H9 (cell line): Measurements from ENCODE around the gene SMIM12. TPM values are rescaled to one million over a fixed set of nuclear protein-coding genes. Genes with fewer than 3 reads are reported as not detected.

ENCODE experiments used
- DNase-seq: peaks from one replicate; pipeline ENCODE4 v3.0.0-alpha.2; 2017
- H2AFZ ChIP-seq: one replicate; pipeline ENCODE4 v1.6.1; 2013; ENCODE audit warnings: mild to moderate bottlenecking, low read length, control low read depth, moderate library complexity
- H2AK5ac ChIP-seq: 2 replicates; pipeline ENCODE4 v1.6.1; 2013; ENCODE audit warnings: low read length, control low read depth, mixed read lengths; ENCODE audit not compliant: insufficient read length
- H2BK120ac ChIP-seq: one replicate; pipeline ENCODE4 v1.6.1; 2013; ENCODE audit warnings: low read depth, mild to moderate bottlenecking, low read length, control low read depth, inconsistent platforms; ENCODE audit not compliant: poor library complexity, severe bottlenecking
- H2BK12ac ChIP-seq: 2 replicates; pipeline ENCODE4 v1.6.1; 2013; ENCODE audit warnings: low read length, control low read depth, mixed read lengths, low read depth; ENCODE audit not compliant: insufficient read length
- H2BK15ac ChIP-seq: 2 replicates; pipeline ENCODE4 v1.6.1; 2013; ENCODE audit warnings: low read depth, low read length, control low read depth
- H2BK20ac ChIP-seq: one replicate; pipeline ENCODE4 v1.6.1; 2013; ENCODE audit warnings: low read depth, mild to moderate bottlenecking, low read length, control low read depth, inconsistent platforms; ENCODE audit not compliant: poor library complexity, severe bottlenecking
- H2BK5ac ChIP-seq: 2 replicates; pipeline ENCODE4 v1.6.1; 2013; ENCODE audit warnings: low read length, control low read depth, mixed read lengths; ENCODE audit not compliant: insufficient read length
- H3K14ac ChIP-seq: 2 replicates; pipeline ENCODE4 v1.6.1; 2013; ENCODE audit warnings: low read length, control low read depth; ENCODE audit not compliant: insufficient read depth
- H3K18ac ChIP-seq: 2 replicates; pipeline ENCODE4 v1.6.1; 2013; ENCODE audit warnings: low read depth, mild to moderate bottlenecking, mixed read lengths, low read length, control low read depth; ENCODE audit not compliant: insufficient read length
- H3K23ac ChIP-seq: 2 replicates; pipeline ENCODE4 v1.6.1; 2013; ENCODE audit warnings: low read length, control low read depth, mixed read lengths, low read depth; ENCODE audit not compliant: insufficient read length
- H3K23me2 ChIP-seq: 2 replicates; pipeline ENCODE4 v1.6.1; 2013; ENCODE audit warnings: low read depth, mild to moderate bottlenecking, mixed read lengths, low read length, control low read depth; ENCODE audit not compliant: insufficient read length, poor library complexity, severe bottlenecking
- H3K27ac ChIP-seq: 2 replicates; pipeline ENCODE4 v1.5.1; 2013; ENCODE audit warnings: low read length, control low read depth, mixed read lengths, low read depth; ENCODE audit not compliant: insufficient read length
- H3K27me3 ChIP-seq: 2 replicates; pipeline ENCODE4 v1.6.1; 2013; ENCODE audit warnings: low read length, control low read depth, inconsistent platforms; ENCODE audit not compliant: insufficient read depth
- H3K4ac ChIP-seq: 2 replicates; pipeline ENCODE4 v1.6.1; 2013; ENCODE audit warnings: low read depth, mild to moderate bottlenecking, control low read depth, inconsistent platforms, low read length, moderate library complexity
- H3K4me1 ChIP-seq: 2 replicates; pipeline ENCODE4 v1.6.1; 2013; ENCODE audit warnings: low read length, control low read depth, inconsistent platforms; ENCODE audit not compliant: insufficient read depth
- H3K4me2 ChIP-seq: 2 replicates; pipeline ENCODE4 v1.6.1; 2013; ENCODE audit warnings: low read length, control low read depth, mixed read lengths; ENCODE audit not compliant: insufficient read length, insufficient read depth
- H3K56ac ChIP-seq: 2 replicates; pipeline ENCODE4 v1.6.1; 2013; ENCODE audit warnings: low read depth, mild to moderate bottlenecking, mixed read lengths, low read length, control low read depth; ENCODE audit not compliant: insufficient read length
- H3K79me1 ChIP-seq: 2 replicates; pipeline ENCODE4 v1.6.1; 2013; ENCODE audit warnings: low read depth, mild to moderate bottlenecking, moderate library complexity, low read length, control low read depth, inconsistent platforms; ENCODE audit not compliant: insufficient read depth, poor library complexity, severe bottlenecking
- H3K79me2 ChIP-seq: 2 replicates; pipeline ENCODE4 v1.6.1; 2013; ENCODE audit warnings: low read length, control low read depth, inconsistent platforms; ENCODE audit not compliant: insufficient read depth
- H3K9ac ChIP-seq: 2 replicates; pipeline ENCODE4 v1.6.1; 2013; ENCODE audit warnings: low read length, control low read depth, mixed read lengths; ENCODE audit not compliant: insufficient read length; ENCODE audit errors: extremely low read depth
- H3K9me3 ChIP-seq: one replicate; pipeline ENCODE4 v1.6.1; 2013; ENCODE audit warnings: low read depth, low read length, inconsistent platforms; ENCODE audit not compliant: control insufficient read depth
- H3T11ph ChIP-seq: one replicate; pipeline ENCODE4 v1.6.1; 2013; ENCODE audit warnings: mild to moderate bottlenecking, low read length, control low read depth, inconsistent platforms
- H4K20me1 ChIP-seq: one replicate; pipeline ENCODE4 v1.6.1; 2013; ENCODE audit not compliant: control insufficient read depth, insufficient read length, insufficient read depth
- H4K5ac ChIP-seq: 2 replicates; pipeline ENCODE4 v1.6.1; 2013; ENCODE audit warnings: low read depth, mild to moderate bottlenecking, mixed read lengths, low read length, control low read depth; ENCODE audit not compliant: insufficient read length
- H4K8ac ChIP-seq: replicated peaks from 2 replicates; pipeline ENCODE4 v1.6.1; 2013; ENCODE audit warnings: low read length, control low read depth, mixed read lengths, low read depth; ENCODE audit not compliant: insufficient read length
- H4K91ac ChIP-seq: 2 replicates; pipeline ENCODE4 v1.6.1; 2013; ENCODE audit warnings: low read depth, mild to moderate bottlenecking, moderate library complexity, mixed read lengths, low read length, control low read depth; ENCODE audit not compliant: insufficient read length
- H3K27ac Mint-ChIP-seq, 3 experiments: 2 replicates in 2 of 3; 3 replicates in 1 of 3; pipeline ENCODE4 v1.8.0; 2020 to 2021; ENCODE audit warnings: mixed read lengths in 3 of 3, mild to moderate bottlenecking in 1 of 3, moderate library complexity in 1 of 3
- H3K27me3 Mint-ChIP-seq: 2 replicates; pipeline ENCODE4 v1.8.0; 2021; ENCODE audit warnings: low read depth, mild to moderate bottlenecking, moderate library complexity, mixed read lengths
- H3K36me3 Mint-ChIP-seq, 3 experiments: 2 replicates in 2 of 3; 3 replicates in 1 of 3; pipeline ENCODE4 v1.8.0; 2020 to 2021; ENCODE audit warnings: low read depth in 3 of 3, mixed read lengths in 3 of 3; ENCODE audit not compliant: insufficient read depth in 1 of 3
- H3K4me1 Mint-ChIP-seq, 2 experiments: 2 replicates each; pipeline ENCODE4 v1.8.0; 2020; ENCODE audit warnings: mixed read lengths in 2 of 2
- H3K4me3 Mint-ChIP-seq, 2 experiments: 2 replicates in 1 of 2; 3 replicates in 1 of 2; pipeline ENCODE4 v1.8.0; 2020 to 2021; ENCODE audit warnings: mild to moderate bottlenecking in 2 of 2, mixed read lengths in 2 of 2, moderate library complexity in 1 of 2
- H3K9me3 Mint-ChIP-seq, 2 experiments: 2 replicates in 1 of 2; 3 replicates in 1 of 2; pipeline ENCODE4 v1.8.0; 2020; ENCODE audit warnings: mild to moderate bottlenecking in 2 of 2, mixed read lengths in 2 of 2, moderate library complexity in 1 of 2
- CTCF ChIP-seq: fragments of 200-600 bp; sonication (generic); conservative IDR thresholded peaks from 3 replicates; pipeline ENCODE4 v1.8.0; 2021; ENCODE audit warnings: antibody characterized with exemption, mild to moderate bottlenecking
- WGBS: extraction: QIAGEN DNeasy Blood & Tissue Kit; methylation state at CpG from one replicate; pipeline ENCODE4 v1.1.7; 2013; ENCODE audit warnings: missing lambda C conversion rate, low lambda C conversion rate, mixed read lengths; ENCODE audit not compliant: insufficient read length; ENCODE audit errors: extremely low coverage; 5-methylcytosine and 5-hydroxymethylcytosine counted together
- total RNA-seq: library from RNA; stranded (reverse); gene quantifications from 2 replicates; pipeline ENCODE4 v1.2.1, GENCODE V29; 2021

The SMIM12 gene
- total RNA-seq, 1 experiment from 2014 or later = 40.9 TPM

GRCh38 chr1:34846265-34846664 lies 13.3 kb downstream of the SMIM12 start:
- Histone ChIP-seq H4K91ac (no peak overlapping the region), H3K9me3 (no peaks in the 10 kb centered on the region), H3K9ac (no peak overlapping the region), H3K56ac (no peak overlapping the region), H2BK120ac (no peak overlapping the region), H2BK15ac (no peak overlapping the region), H3K4me1 (peaks cover 8% of the 10 kb centered on the region; the same call in 1 of the 2 replicates), H3K4me2 (no peak overlapping the region), H4K20me1 (no peaks in the 10 kb centered on the region), H3K79me2 (no peaks in the 10 kb centered on the region), H4K8ac (no peak overlapping the region), H2BK5ac (no peak overlapping the region), H3K14ac (no peak overlapping the region), H3T11ph (no peak overlapping the region), H3K4ac (no peak overlapping the region), H2BK20ac (no peak overlapping the region), H3K79me1 (no peaks in the 10 kb centered on the region), H4K5ac (no peak overlapping the region), H3K23ac (no peak overlapping the region), H2AK5ac (no peak overlapping the region), H3K27ac (no peak overlapping the region), H3K23me2 (no peaks in the 10 kb centered on the region), H2AFZ (no peak overlapping the region), H3K27me3 (no peaks in the 10 kb centered on the region), H2BK12ac (no peak overlapping the region), H3K18ac (no peak overlapping the region)
- Mint-ChIP-seq H3K9me3 (no peaks in the 10 kb centered on the region), H3K27me3 (no peaks in the 10 kb centered on the region; the same call in 1 of the 2 replicates), H3K27ac (no peak overlapping the region), H3K4me3 (no peak overlapping the region), H3K36me3 (peaks cover 3 to 9% (median 5%) of the 10 kb centered on the region in 3 experiments; a peak in 5 of 7 replicates), H3K4me1 (peaks cover 52 to 58% of the 10 kb centered on the region in 2 experiments)
- whole genome bisulfite sequencing = no CpG with 5 or more reads among the region's 2 CpGs
- no peak for DNase-seq
- TF ChIP-seq CTCF = no peak
